ENCODE data around the gene FZR1. TPM values are rescaled to one million over a fixed set of nuclear protein-coding genes. Genes with fewer than 3 reads are reported as not detected.

The FZR1 gene
- total RNA-seq, 1 donor from 2014 or later, result 51.9 TPM

- no peak for DNase-seq (ENCODE audit: low read depth)
- H3K36me3 ChIP-seq (ENCODE audit: control insufficient read depth, insufficient read depth, low read length), result no peaks in the 10 kb centered on the region
- no peak overlapping the region for H3K4me3 ChIP-seq (ENCODE audit: low read depth, low read length)
- TF ChIP-seq CTCF (IDR thresholded peaks at IDR 0.05; ENCODE audit: insufficient read depth, low read length, poor library complexity, severe bottlenecking), result no peak
- H3K27me3 ChIP-seq (ENCODE audit: control insufficient read depth, insufficient read depth, low read length), result peaks cover 29% of the 10 kb centered on the region
Measured at GRCh38 chr19:3477951-3478350, 28.2 kb upstream of the FZR1 start.

- H3K27me3 ChIP-seq (ENCODE audit: control insufficient read depth, insufficient read depth, low read length), result peaks cover 35% of the 10 kb centered on the region
- no peak overlapping the region for H3K4me3 ChIP-seq (ENCODE audit: low read depth, low read length)
Measured at GRCh38 chr19:3478409-3479176, 27.5 kb upstream of the FZR1 start.

DNA sequence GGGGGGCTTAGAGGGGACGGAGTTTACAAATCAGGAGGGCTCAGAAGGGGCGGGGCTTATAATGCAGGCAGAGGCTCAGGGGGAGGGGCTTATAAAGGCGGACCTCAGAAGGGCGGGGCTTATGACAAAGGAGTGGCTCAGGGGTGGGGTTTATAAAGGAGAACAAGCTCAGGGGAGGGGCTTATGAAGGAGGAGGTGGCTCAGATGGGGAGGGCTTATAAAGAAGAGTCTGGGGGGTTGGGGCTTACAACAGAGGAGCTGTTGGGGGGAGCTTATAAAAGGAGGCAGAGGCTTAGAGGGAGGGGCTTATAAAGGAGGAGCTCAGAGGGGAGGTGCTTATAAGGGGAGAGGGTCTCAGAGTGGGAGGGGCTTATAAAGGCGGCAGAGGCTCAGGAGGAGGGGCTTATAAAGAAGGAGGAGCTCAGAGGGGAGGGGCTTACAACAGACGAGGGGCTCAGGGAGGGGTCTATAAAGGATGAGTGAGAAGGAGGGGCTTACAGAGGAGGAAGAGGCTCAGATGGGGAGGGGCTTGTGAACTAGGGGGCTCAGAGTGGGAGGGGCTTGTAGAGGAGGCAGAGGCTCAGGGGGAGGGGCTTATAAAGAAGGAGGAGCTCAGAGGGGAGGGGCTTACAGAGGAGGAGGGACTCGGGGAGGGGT lies 26.8 kb upstream of the FZR1 start:
- peaks cover 30% of the 10 kb centered on the region for H3K27me3 ChIP-seq (ENCODE audit: control insufficient read depth, insufficient read depth, low read length)
- DNase-seq (ENCODE audit: low read depth), result no peak
- no peak overlapping the region for H3K4me3 ChIP-seq (ENCODE audit: low read depth, low read length)
- no peaks in the 10 kb centered on the region for H3K36me3 ChIP-seq (ENCODE audit: control insufficient read depth, insufficient read depth, low read length)
- TF ChIP-seq CTCF (IDR thresholded peaks at IDR 0.05; ENCODE audit: insufficient read depth, low read length, poor library complexity, severe bottlenecking), result no peak

More at GRCh38 chr19:3478409-3479176, 27.5 kb upstream of the FZR1 start:
- no peak for DNase-seq (ENCODE audit: low read depth)
- no peak for TF ChIP-seq CTCF (IDR thresholded peaks at IDR 0.05; ENCODE audit: insufficient read depth, low read length, poor library complexity, severe bottlenecking)
- H3K36me3 ChIP-seq (ENCODE audit: control insufficient read depth, insufficient read depth, low read length), result no peaks in the 10 kb centered on the region

- TF ChIP-seq CTCF (IDR thresholded peaks at IDR 0.05; ENCODE audit: insufficient read depth, low read length, poor library complexity, severe bottlenecking), result no peak
- Histone ChIP-seq H3K27me3 (ENCODE audit: control insufficient read depth, insufficient read depth, low read length) (peaks cover 28% of the 10 kb centered on the region), H3K36me3 (ENCODE audit: control insufficient read depth, insufficient read depth, low read length) (no peaks in the 10 kb centered on the region), H3K4me3 (ENCODE audit: low read depth, low read length) (peak overlapping the region; percentile 2)
- DNase-seq (ENCODE audit: low read depth), result no peak
Measured at GRCh38 chr19:3479834-3480215, 26.3 kb upstream of the FZR1 start.

DNA sequence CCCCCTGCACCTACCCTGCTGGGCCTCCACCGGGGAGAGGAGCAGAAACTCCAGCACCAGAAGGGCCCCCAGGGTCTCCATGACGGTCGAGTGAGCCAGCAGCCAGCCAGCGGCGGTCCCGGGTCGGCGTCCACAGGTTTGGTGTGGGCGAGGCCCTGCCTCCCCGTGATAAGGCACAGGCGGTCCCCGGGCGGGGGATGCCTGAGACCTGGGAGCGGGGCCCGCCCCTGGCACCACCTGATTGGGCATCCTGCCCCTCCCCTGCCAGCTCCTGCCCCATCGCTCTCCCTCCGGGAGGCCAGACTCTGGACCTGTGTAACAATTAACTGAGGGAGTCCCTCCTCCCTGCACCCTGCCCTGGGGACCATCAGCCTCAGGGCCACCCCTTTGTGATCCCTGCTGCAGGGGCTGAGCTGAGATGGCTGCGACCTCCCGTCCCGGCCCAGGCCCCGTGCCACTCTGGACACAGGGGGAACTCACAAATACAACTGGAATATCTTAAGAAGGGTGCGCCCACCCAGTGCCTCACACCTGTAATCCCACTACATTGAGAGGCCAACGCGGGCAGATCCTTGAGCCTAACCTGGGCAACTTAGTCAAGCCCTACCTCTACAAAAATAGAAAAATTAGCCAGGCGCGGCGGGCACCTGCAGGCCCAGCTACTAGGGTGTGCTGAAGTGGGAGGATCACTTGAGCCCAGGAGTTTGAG lies 25.6 kb upstream of the FZR1 start, which contains the start of gene SMIM24:
Gene SMIM24, minus strand, starts transcription at position 143 of the 709 bp plus-strand sequence. Its CDS starts 62 bp downstream, at position 81.
- TF ChIP-seq CTCF (IDR thresholded peaks at IDR 0.05; ENCODE audit: insufficient read depth, low read length, poor library complexity, severe bottlenecking), result no peak
- DNase-seq (ENCODE audit: low read depth), result no peak
- Histone ChIP-seq H3K36me3 (ENCODE audit: control insufficient read depth, insufficient read depth, low read length) (no peaks in the 10 kb centered on the region), H3K4me3 (ENCODE audit: low read depth, low read length) (peak within 1 kb of the TSS; percentile 2), H3K27me3 (ENCODE audit: control insufficient read depth, insufficient read depth, low read length) (peaks cover 28% of the 10 kb centered on the region)
